Suprapubic skin (tissue), 4 donors: ENCODE data around the gene LUZP4. TPM values are rescaled to one million over a fixed set of nuclear protein-coding genes. Genes with fewer than 3 reads are reported as not detected.

Experiments
- DNase-seq, 2 donors: peaks; one replicate each; pipeline ENCODE4 v3.0.0-alpha.2; 2019; ENCODE audit warnings: low spot score in 2 of 2
- H3K27ac ChIP-seq: fragments of 200-600 bp; sonication (generic); one replicate; pipeline ENCODE4 v1.5.1; 2019
- H3K27me3 ChIP-seq: fragments of 200-600 bp; sonication (generic); one replicate; pipeline ENCODE4 v1.5.1; 2019
- H3K36me3 ChIP-seq: fragments of 200-600 bp; sonication (generic); one replicate; pipeline ENCODE4 v1.5.1; 2019
- H3K4me1 ChIP-seq: fragments of 200-600 bp; sonication (generic); one replicate; pipeline ENCODE4 v1.5.1; 2019
- H3K4me3 ChIP-seq: fragments of 200-600 bp; sonication (generic); one replicate; pipeline ENCODE4 v1.5.1; 2019; ENCODE audit warnings: mild to moderate bottlenecking
- H3K9me3 ChIP-seq: fragments of 200-600 bp; sonication (generic); one replicate; pipeline ENCODE4 v1.5.1; 2019
- CTCF ChIP-seq, 2 donors: fragments of 200-600 bp in 1 of 2; fragments of 450-650 bp in 1 of 2; sonication (generic) in 1 of 2; IDR thresholded peaks; one replicate each; pipeline ENCODE4 v1.5.1; 2016 to 2019; ENCODE audit warnings: antibody characterized with exemption in 2 of 2, mild to moderate bottlenecking in 1 of 2, moderate library complexity in 1 of 2
- EP300 ChIP-seq: sonication (generic); formaldehyde crosslinking; IDR thresholded peaks from one replicate; pipeline ENCODE4 v1.6.1; 2017; ENCODE audit warnings: antibody characterized with exemption
- POLR2A ChIP-seq, 2 donors: fragments of 450-650 bp; IDR thresholded peaks; one replicate each; pipeline ENCODE4 v1.6.1; 2017; ENCODE audit warnings: antibody characterized with exemption in 2 of 2, mild to moderate bottlenecking in 2 of 2, moderate library complexity in 2 of 2
- POLR2AphosphoS5 ChIP-seq, 3 donors: sonication (generic); formaldehyde crosslinking; IDR thresholded peaks; one replicate each; pipeline ENCODE4 v1.6.1; 2017; ENCODE audit warnings: antibody characterized with exemption in 3 of 3
- WGBS: methylation state at CpG from one replicate; pipeline ENCODE4 v1.1.5; 2018; 5-methylcytosine and 5-hydroxymethylcytosine counted together
- total RNA-seq, 4 donors: library from RNA; depleted of rRNA; stranded (reverse); fragments of >200 nt; gene quantifications; one replicate each; pipeline ENCODE4 v1.1.0, GENCODE V29; 2016

Gene LUZP4
- total RNA-seq, 4 donors from 2014 or later: not detected

DNA sequence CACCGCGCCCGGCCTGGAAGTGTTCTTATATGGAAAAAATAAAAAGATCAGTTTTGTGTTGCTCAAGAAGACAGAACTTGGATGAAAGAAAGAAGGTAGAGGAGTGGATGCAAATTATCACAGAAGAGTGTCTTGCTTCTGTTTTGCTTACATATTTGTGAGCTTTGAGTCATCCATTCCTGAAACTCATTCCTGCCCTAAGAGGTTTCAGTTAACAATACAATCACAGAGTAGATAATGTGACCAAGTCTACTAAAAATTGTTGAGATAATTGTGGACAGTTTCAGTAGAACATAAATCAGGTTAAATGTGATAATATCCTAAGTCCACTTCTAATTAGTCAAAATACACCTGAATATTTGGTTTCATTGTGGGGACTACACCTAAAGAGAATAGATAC is 29.2 kb upstream of the LUZP4 start:
- Histone ChIP-seq H3K4me3 (no peak overlapping the region), H3K27ac (no peak overlapping the region), H3K9me3 (no peaks in the 10 kb centered on the region), H3K36me3 (no peaks in the 10 kb centered on the region), H3K27me3 (no peaks in the 10 kb centered on the region), H3K4me1 (no peaks in the 10 kb centered on the region)
- DNase-seq: no peak
- WGBS: 93% methylated on average over 3 of the region's 3 CpGs
- TF ChIP-seq EP300: no peak
- no peak for TF ChIP-seq POLR2A (IDR thresholded peaks at IDR 0.05)
- no peak for TF ChIP-seq CTCF (IDR thresholded peaks at IDR 0.05)
- TF ChIP-seq POLR2AphosphoS5 (IDR thresholded peaks at IDR 0.05): no peak

- no peaks in the 10 kb centered on the region for H3K27me3 ChIP-seq
- no peak overlapping the region for H3K27ac ChIP-seq
- no peaks in the 10 kb centered on the region for H3K36me3 ChIP-seq
- TF ChIP-seq CTCF (IDR thresholded peaks at IDR 0.05) (no peak), POLR2AphosphoS5 (IDR thresholded peaks at IDR 0.05) (no peak), POLR2A (IDR thresholded peaks at IDR 0.05) (no peak), EP300 (no peak)
- 72% methylated on average over 2 of the region's 2 CpGs for WGBS
- DNase-seq: no peak
- H3K4me3 ChIP-seq: no peak overlapping the region
- H3K4me1 ChIP-seq: no peaks in the 10 kb centered on the region
- H3K9me3 ChIP-seq: no peaks in the 10 kb centered on the region
These were observed 28.4 kb upstream of the LUZP4 start for GRCh38 chrX:115261148-115261547.

DNA sequence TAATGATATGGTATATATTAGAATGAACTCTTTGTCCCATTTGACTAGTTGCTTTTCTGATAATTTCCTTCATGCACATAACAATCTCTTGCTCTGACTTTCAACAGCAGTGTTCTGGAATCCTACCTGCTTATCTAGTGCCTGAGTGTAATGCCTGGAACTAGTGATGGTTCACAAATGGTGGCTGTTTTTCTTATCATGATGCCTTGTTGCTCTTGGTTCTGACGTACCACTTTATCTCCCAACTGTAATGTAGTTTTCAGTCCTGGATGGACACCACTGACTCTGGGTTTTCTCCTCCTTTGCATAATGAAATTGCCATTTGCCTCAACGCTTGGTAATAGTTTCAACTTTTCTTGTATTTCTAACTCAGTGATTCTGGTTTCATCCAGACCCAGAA is 25.5 kb upstream of the LUZP4 start:
- Histone ChIP-seq H3K4me3 (no peak overlapping the region), H3K27ac (no peak overlapping the region), H3K4me1 (no peaks in the 10 kb centered on the region), H3K27me3 (no peaks in the 10 kb centered on the region), H3K9me3 (no peaks in the 10 kb centered on the region), H3K36me3 (no peaks in the 10 kb centered on the region)
- WGBS: 83% methylated on average over 2 of the region's 2 CpGs
- DNase-seq: no peak
- TF ChIP-seq EP300: no peak
- TF ChIP-seq POLR2AphosphoS5 (IDR thresholded peaks at IDR 0.05): no peak
- no peak for TF ChIP-seq POLR2A (IDR thresholded peaks at IDR 0.05)
- no peak for TF ChIP-seq CTCF (IDR thresholded peaks at IDR 0.05)

- Histone ChIP-seq H3K27me3 (no peaks in the 10 kb centered on the region), H3K27ac (no peak overlapping the region)
- 49% methylated on average over 2 of the region's 2 CpGs for WGBS
These were observed 23.2 kb upstream of the LUZP4 start for GRCh38 chrX:115266300-115266699.

DNA sequence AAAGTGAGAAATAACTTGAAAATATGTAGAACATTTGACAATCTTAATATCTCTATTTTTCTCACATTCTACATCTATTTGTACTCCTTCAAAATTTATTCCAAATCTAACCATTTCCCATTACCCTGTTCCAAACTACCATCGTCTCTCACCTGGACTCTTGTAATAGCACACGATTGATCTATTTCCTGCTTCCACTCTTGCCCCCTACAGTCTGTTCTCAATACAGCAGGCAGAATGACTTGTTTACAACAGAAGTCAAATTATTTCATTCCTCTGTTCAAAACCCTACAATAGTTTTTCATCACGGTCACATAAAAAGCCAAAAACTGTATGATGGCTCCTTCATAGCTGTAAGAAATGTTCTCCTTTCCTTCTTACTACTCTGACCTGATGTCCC is 21.1 kb upstream of the LUZP4 start:
- H3K4me3 ChIP-seq: no peak overlapping the region
- H3K36me3 ChIP-seq: no peaks in the 10 kb centered on the region
- H3K27me3 ChIP-seq: no peaks in the 10 kb centered on the region
- H3K27ac ChIP-seq: no peak overlapping the region
- H3K9me3 ChIP-seq: no peaks in the 10 kb centered on the region
- WGBS: 40% methylated on average over 3 of the region's 3 CpGs
- no peak for DNase-seq
- no peak for TF ChIP-seq POLR2A (IDR thresholded peaks at IDR 0.05)
- no peak for TF ChIP-seq EP300
- TF ChIP-seq POLR2AphosphoS5 (IDR thresholded peaks at IDR 0.05): no peak
- TF ChIP-seq CTCF (IDR thresholded peaks at IDR 0.05): no peak
- no peaks in the 10 kb centered on the region for H3K4me1 ChIP-seq

More at GRCh38 chrX:115266300-115266699, 23.2 kb upstream of the LUZP4 start:
- TF ChIP-seq EP300: no peak
- no peak for TF ChIP-seq POLR2A (IDR thresholded peaks at IDR 0.05)
- TF ChIP-seq POLR2AphosphoS5 (IDR thresholded peaks at IDR 0.05): no peak
- no peak for TF ChIP-seq CTCF (IDR thresholded peaks at IDR 0.05)
- Histone ChIP-seq H3K36me3 (no peaks in the 10 kb centered on the region), H3K4me1 (no peaks in the 10 kb centered on the region), H3K9me3 (no peaks in the 10 kb centered on the region), H3K4me3 (no peak overlapping the region)
- no peak for DNase-seq
